DMS 273 (cell line): Measurements from ENCODE around the gene PRDM2.

Source experiments
- DNase-seq: peaks from one replicate; lab custom pipeline; 2025; ENCODE audit not compliant: unreplicated experiment; lab: John Stamatoyannopoulos, UW

PRDM2 gene

GRCh38 chr1:13763222-13763621 lies 63.2 kb downstream of the PRDM2 start:
- no peak for DNase-seq

- no peak for DNase-seq
These were observed 64.0 kb downstream of the PRDM2 start for GRCh38 chr1:13763991-13764390.

- DNase-seq, result no peak
These were observed 64.8 kb downstream of the PRDM2 start for GRCh38 chr1:13764588-13765332.

DNA sequence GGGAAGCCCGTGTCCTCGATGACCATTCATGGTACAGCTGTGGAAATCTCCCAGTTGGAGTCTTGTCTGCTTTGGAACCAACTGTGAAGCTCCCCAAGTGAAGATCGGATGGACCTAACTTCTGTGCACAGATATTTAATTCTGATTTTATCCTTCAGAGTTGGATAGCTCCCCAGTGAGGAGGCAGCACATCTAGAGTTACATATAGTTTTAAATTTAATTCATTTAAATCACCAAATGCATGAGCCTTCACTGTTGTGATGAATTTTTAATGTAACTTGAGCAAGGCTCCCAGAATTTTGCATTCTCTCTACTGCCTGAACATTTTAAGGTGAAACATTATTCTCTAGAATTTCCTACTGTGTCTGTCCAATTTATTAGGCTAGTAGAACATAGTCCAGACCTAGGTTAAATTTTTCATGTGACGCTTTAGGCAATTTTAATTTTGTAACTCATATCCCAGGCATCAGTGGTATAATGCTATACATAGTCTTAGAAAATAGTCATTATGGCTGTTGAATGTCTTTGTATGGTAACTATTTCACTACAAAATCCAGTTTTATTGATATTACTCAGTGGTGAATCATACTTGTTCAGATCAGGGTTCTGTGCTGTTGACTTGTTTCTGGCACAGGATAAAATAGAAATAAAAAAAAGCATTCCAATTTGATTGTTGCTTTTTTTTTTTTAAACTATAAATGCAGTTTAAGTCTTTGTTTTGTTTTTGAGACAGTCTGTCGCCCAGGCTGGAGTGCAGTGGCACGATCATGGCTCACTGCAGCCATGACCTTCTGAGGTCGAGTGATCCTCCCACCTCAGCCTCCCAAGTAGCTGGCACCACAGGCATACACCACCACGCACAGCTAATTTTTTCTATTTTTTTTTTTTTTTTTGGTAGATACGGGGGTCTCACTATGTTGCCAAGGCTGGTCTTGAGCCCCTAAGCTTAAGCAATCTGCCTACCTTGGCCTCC lies 66.9 kb downstream of the PRDM2 start:
- DNase-seq, result no peak

- no peak for DNase-seq
These were observed 69.2 kb downstream of the PRDM2 start for GRCh38 chr1:13769212-13769611.

DNA sequence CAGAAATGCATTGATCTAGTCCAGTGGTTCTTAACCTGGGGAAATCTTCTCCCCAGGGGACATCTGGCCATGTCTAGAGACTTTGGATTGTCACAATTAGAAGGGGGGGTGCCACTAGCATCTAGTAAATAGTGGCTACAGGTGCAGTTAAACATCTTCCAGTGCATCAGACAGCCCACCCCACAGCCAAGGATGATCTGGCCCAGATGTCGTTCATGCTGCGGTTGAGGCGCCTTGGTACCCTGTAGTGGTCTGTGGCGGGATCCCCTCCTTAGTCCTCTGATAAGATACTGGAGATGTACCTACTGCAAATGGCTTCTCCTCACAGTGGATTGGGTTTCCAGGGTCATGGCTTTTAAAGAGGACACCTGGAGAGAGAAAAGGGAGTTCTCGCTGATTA lies 69.8 kb downstream of the PRDM2 start:
- no peak for DNase-seq

GRCh38 chr1:13770743-13771142 lies 70.8 kb downstream of the PRDM2 start:
- DNase-seq, result no peak

DNA sequence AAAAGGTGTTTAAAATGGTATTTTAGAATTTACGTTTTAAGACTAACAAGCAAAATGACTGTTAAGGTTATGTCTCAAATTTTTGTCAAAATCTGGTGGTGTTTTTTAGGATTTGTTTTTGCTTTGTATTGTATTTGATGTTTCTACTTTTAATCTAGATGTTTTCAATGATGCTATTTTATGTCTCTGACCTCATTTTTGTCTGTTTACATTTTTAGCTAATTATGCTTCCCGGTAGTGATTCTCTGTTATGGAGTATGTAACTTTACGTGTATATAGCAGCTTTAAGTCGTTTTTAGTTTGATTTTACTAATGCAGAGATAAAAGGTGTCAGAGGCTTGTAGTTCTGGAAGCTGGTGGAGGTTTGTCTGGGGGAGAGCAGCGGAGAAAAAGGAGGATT lies 71.8 kb downstream of the PRDM2 start:
- no peak for DNase-seq

DNA sequence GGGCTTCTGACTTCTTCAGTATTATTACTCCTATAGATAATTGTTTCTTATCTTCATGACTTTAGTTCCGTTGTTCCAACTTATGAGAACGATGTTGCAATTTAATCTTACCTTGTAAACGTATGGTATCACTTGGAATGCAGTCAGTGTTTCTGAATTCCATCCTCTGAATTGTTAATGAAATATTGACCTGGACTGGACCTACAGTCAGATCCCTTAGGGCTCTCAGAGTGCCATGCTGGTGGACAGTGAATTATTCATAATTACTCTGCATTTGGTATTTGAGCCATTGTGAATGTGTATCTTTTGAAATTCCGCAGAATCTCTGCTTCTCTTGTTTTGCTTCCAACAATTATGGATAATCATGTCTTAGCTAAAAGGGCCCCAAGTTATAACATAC lies 72.3 kb downstream of the PRDM2 start:
- no peak for DNase-seq

DNA sequence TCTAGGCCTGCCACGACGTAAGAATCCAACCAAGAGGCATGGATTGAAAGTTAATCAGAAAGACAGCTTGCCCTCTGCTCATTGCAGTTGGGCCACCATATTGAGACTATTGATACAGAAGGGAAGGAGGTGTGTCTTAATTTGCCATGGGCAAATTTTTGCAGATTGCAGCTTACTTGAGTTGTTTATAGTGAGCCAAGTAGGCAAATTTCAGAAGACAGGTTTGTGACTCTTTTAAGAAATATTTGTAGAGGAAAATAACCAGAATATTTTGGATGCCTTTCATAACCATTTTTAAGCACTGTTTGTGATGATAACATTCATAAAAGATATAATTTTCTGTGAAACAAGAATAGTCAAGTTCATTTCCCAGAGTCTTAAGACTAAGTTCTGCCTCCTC lies 74.1 kb downstream of the PRDM2 start:
- DNase-seq, result no peak

DNA sequence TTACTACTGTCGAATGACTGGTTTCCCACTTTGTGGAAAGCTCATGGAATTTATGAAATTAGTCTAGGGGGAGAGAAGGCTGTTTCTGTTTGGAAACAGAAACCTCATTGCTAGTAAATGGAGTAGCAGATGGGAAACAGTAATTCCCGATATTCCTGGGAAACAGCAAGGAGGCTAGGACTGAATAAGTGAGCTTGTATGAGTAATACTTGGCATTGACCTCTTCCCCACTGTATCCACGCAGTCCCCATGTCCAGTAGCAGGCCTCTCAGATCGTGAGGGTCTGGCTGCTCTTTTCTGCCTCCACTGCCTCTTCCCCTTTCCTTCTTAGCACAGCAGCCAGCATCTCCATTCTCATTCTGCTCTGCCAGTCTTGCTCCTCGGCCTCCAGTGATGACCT lies 75.5 kb downstream of the PRDM2 start:
- no peak for DNase-seq

DNA sequence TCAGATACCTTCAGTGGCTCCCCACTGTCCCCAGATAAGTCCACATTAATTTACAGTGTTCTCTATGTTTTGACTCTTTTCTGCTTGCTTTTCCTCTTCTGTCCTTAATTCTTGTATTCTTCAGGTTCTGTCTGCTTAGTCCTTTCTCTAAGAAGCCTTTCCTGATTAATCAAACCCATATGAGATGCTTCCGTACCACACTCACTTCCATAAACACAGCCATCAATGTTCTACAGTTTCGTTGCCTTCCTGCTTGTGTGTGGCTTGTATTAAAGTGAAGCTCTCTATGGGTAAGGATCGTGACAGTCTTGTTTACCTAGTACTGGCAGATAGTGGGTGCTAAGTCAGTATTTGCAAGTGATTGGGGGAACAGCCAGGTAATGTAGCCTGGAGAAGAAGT lies 75.9 kb downstream of the PRDM2 start:
- DNase-seq, result no peak

DNA sequence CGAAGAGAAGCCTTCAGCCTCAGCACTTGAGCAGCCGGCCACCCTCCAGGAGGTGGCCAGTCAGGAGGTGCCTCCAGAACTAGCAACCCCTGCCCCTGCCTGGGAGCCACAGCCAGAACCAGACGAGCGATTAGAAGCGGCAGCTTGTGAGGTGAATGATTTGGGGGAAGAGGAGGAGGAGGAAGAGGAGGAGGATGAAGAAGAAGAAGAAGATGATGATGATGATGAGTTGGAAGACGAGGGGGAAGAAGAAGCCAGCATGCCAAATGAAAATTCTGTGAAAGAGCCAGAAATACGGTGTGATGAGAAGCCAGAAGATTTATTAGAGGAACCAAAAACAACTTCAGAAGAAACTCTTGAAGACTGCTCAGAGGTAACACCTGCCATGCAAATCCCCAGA lies 78.4 kb downstream of the PRDM2 start:
- DNase-seq, result no peak

DNA sequence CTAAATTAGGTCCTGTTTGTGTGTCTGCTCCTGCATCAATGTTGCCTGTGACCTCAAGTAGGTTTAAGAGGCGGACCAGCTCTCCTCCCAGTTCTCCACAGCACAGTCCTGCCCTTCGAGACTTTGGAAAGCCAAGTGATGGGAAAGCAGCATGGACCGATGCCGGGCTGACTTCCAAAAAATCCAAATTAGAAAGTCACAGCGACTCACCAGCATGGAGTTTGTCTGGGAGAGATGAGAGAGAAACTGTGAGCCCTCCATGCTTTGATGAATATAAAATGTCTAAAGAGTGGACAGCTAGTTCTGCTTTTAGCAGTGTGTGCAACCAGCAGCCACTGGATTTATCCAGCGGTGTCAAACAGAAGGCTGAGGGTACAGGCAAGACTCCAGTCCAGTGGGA lies 79.9 kb downstream of the PRDM2 start:
- no peak for DNase-seq

DNA sequence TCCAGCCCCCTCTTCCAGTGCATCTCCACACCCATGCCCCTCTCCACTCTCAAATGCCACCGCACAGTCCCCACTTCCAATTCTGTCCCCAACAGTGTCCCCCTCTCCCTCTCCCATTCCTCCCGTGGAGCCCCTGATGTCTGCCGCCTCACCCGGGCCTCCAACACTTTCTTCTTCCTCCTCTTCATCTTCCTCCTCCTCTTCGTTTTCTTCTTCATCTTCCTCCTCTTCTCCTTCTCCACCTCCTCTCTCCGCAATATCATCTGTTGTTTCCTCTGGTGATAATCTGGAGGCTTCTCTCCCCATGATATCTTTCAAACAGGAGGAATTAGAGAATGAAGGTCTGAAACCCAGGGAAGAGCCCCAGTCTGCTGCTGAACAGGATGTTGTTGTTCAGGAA lies 80.8 kb downstream of the PRDM2 start:
- DNase-seq, result no peak

DNA sequence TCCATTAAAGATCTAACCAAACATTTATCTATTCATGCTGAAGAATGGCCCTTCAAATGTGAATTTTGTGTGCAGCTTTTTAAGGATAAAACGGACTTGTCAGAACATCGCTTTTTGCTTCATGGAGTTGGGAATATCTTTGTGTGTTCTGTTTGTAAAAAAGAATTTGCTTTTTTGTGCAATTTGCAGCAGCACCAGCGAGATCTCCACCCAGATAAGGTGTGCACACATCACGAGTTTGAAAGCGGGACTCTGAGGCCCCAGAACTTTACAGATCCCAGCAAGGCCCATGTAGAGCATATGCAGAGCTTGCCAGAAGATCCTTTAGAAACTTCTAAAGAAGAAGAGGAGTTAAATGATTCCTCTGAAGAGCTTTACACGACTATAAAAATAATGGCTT lies 81.2 kb downstream of the PRDM2 start:
- DNase-seq, result no peak

- no peak for DNase-seq
These were observed 82.1 kb downstream of the PRDM2 start for GRCh38 chr1:13781907-13782633.

DNA sequence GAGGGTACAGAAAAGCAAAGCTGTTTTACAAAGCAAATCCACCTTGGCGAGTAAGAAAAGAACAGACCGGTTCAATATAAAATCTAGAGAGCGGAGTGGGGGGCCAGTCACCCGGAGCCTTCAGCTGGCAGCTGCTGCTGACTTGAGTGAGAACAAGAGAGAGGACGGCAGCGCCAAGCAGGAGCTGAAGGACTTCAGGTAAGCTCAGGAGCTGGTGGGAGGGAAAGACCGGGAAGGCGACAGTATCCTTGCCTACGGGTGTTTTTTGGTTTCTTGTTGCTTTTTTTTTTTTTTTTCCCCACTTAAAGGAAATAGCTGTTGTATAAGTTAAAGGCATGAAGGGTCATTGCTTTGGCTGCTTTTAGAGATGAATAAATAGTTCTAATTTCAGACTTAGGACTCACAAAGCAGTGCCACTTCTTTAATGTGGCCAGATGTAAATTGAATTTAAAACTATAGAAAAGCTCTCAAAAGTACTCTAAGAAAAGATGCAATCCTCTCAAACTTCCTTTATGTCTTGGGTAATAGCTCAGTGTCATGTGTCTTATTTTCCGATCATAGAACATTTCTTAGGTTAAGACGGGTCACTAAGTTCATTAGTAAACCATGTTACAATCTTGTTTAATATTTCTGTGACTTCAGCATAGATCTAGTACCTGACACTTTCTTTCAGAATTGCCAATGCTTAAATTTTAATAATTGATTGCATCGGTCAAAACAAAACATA lies 82.8 kb downstream of the PRDM2 start:
- DNase-seq, result no peak

DNA sequence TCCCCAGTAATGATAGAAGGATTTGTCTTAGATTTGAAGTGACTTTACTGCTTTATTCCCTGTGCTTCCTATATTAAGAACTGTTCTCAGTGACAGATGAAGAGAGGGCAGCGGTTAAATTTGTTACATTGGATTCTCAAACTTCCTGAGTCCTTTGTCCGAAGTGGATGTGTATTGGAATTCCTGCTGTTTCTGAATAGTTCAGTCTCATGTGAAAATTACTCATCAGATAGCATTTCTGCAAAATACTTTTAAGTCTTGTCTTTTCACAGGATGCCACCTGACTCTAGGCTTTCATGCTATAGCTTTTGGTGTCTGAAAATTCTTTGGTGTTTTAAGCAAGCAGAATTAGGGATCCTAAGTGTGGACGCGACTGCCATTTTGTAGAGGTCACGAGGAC lies 83.6 kb downstream of the PRDM2 start:
- DNase-seq, result no peak

- no peak for DNase-seq
These were observed 85.0 kb downstream of the PRDM2 start for GRCh38 chr1:13784971-13785370.

GRCh38 chr1:13786541-13786940 lies 86.6 kb downstream of the PRDM2 start:
- DNase-seq, result no peak
